AG20443 (cell line): ENCODE measurements around the gene EVA1A.

Experiments used
- DNase-seq: peaks from one replicate; pipeline ENCODE4 v3.0.0; 2012; ENCODE audit warnings: low spot score, mixed read lengths

EVA1A gene

GRCh38 chr2:75562513-75562864, 1.8 kb upstream of the EVA1A start:
- DNase-seq: no peak

GRCh38 chr2:75561566-75562512, 1.1 kb upstream of the EVA1A start:
- DNase-seq: peak; percentile 45

GRCh38 chr2:75560022-75560767, 544 bp downstream of the EVA1A start:
- peak; percentile 52 for DNase-seq

- no peak for DNase-seq
These were observed 1.1 kb downstream of the EVA1A start for GRCh38 chr2:75559680-75560021.

GRCh38 chr2:75558786-75559679, 1.7 kb downstream of the EVA1A start:
- no peak for DNase-seq

- no peak for DNase-seq
These were observed 2.6 kb downstream of the EVA1A start for GRCh38 chr2:75558136-75558535.

GRCh38 chr2:75557474-75558133, 3.1 kb downstream of the EVA1A start:
- no peak for DNase-seq

- no peak for DNase-seq
These were observed 3.9 kb downstream of the EVA1A start for GRCh38 chr2:75556679-75557366.

- DNase-seq: no peak
These were observed 5.0 kb downstream of the EVA1A start for GRCh38 chr2:75555701-75556100.

GRCh38 chr2:75553935-75554531, 6.7 kb downstream of the EVA1A start:
- DNase-seq: no peak

- DNase-seq: no peak
These were observed 8.5 kb downstream of the EVA1A start for GRCh38 chr2:75552222-75552621.

- no peak for DNase-seq
These were observed 9.3 kb downstream of the EVA1A start for GRCh38 chr2:75551434-75551833.

- DNase-seq: no peak
These were observed 11.1 kb downstream of the EVA1A start for GRCh38 chr2:75549401-75550253.

- no peak for DNase-seq
These were observed 12.6 kb downstream of the EVA1A start for GRCh38 chr2:75548036-75548573.

GRCh38 chr2:75547345-75548035, 13.2 kb downstream of the EVA1A start:
- DNase-seq: no peak

- no peak for DNase-seq
These were observed 14.8 kb downstream of the EVA1A start for GRCh38 chr2:75545922-75546321.

- no peak for DNase-seq
These were observed 15.4 kb downstream of the EVA1A start for GRCh38 chr2:75545387-75545786.

- no peak for DNase-seq
These were observed 17.3 kb downstream of the EVA1A start for GRCh38 chr2:75543446-75543845.

- DNase-seq: no peak
These were observed 19.3 kb downstream of the EVA1A start for GRCh38 chr2:75541430-75541829.
